Stomach (tissue), 9 donors: Measurements from ENCODE around the gene KPNA6. TPM values are rescaled to one million over a fixed set of nuclear protein-coding genes. Genes with fewer than 3 reads are reported as not detected.

Experiments used
- DNase-seq, 2 donors: peaks; one replicate each; pipeline versions ENCODE4 v3.0.0 to v3.0.0-alpha.2; 2013 to 2019
- H3K27ac ChIP-seq, 5 donors: fragments of 200-600 bp in 4 of 5; sonication (generic) in 4 of 5; one replicate each; pipeline ENCODE4 v1.5.1; 2013 to 2019; ENCODE audit warnings: mild to moderate bottlenecking in 1 of 5, moderate library complexity in 1 of 5
- H3K27me3 ChIP-seq, 3 donors: fragments of 200-600 bp; sonication (generic); one replicate each; pipeline ENCODE4 v1.5.1; 2017 to 2019; ENCODE audit warnings: mixed run types in 1 of 3
- H3K36me3 ChIP-seq, 4 donors: fragments of 200-600 bp; sonication (generic); 1 replicate in 3 of 4; 2 replicates in 1 of 4; pipeline ENCODE4 v1.5.1; 2016 to 2019
- H3K4me1 ChIP-seq, 4 donors: fragments of 200-600 bp; sonication (generic); one replicate each; pipeline ENCODE4 v1.5.1; 2016 to 2019
- H3K4me3 ChIP-seq, 4 donors: fragments of 200-600 bp; sonication (generic) in 3 of 4; one replicate each; pipeline ENCODE4 v1.5.1; 2016 to 2019; ENCODE audit warnings: mild to moderate bottlenecking in 1 of 4
- H3K9me3 ChIP-seq, 4 donors: fragments of 200-600 bp; sonication (generic); one replicate each; pipeline ENCODE4 v1.5.1; 2016 to 2019
- CTCF ChIP-seq, 7 experiments: fragments of 450-650 bp in 4 of 7; fragments of 200-600 bp in 3 of 7; sonication (generic) in 3 of 7; IDR thresholded peaks; one replicate each; pipeline ENCODE4 v1.5.1; 2016 to 2019; ENCODE audit warnings: antibody characterized with exemption in 7 of 7, control low read depth in 2 of 7, mild to moderate bottlenecking in 1 of 7
- EP300 ChIP-seq: sonication (generic); formaldehyde crosslinking; IDR thresholded peaks from one replicate; pipeline ENCODE4 v1.6.1; 2017; ENCODE audit warnings: antibody characterized with exemption
- POLR2A ChIP-seq, 4 donors: fragments of 450-650 bp; IDR thresholded peaks; one replicate each; pipeline ENCODE4 v1.6.1; 2016; ENCODE audit warnings: antibody characterized with exemption in 4 of 4, control low read depth in 2 of 4, mild to moderate bottlenecking in 1 of 4, moderate library complexity in 1 of 4
- POLR2AphosphoS5 ChIP-seq, 3 donors: sonication (generic); formaldehyde crosslinking; IDR thresholded peaks; one replicate each; pipeline ENCODE4 v1.6.1; 2016; ENCODE audit warnings: antibody characterized with exemption in 3 of 3
- WGBS, 5 donors: extraction: QIAGEN DNeasy Blood & Tissue Kit in 3 of 5; methylation state at CpG; one replicate each; pipeline versions ENCODE4 v1.1.5 to v1.1.7; 2013 to 2018; 5-methylcytosine and 5-hydroxymethylcytosine counted together
- intact Hi-C: fragments of 100-400 bp; cut with DNase I; formaldehyde crosslinking; loops from one replicate; pipeline ENCODE4 v1.15.1; 2023; ENCODE audit warnings: low total_unique reads
- polyA plus RNA-seq, 3 donors: library from polyadenylated mRNA; stranded (reverse); fragments of 200-250 nt; gene quantifications; one replicate each; pipeline ENCODE4 v1.2.3, GENCODE V29; 2013
- total RNA-seq, 5 donors: library from RNA; depleted of rRNA; stranded (reverse); fragments of >200 nt; gene quantifications; one replicate each; pipeline versions ENCODE4 v1.1.0 to v1.2.3, GENCODE V29; 2014 to 2016
- donor health status: healthy with polysubstance abuse.
- donor health status: Bipolar disorder and iron deficiency.
- donor health status: healthy.

The KPNA6 gene
- total and polyA plus RNA-seq, 8 donors: 7.6 to 38.0 (median 17.7) TPM

GRCh38 chr1:32186491-32186890 lies 78.6 kb downstream of the KPNA6 start:
- Histone ChIP-seq H3K27me3 (no peaks in the 10 kb centered on the region), H3K4me3 (no peak overlapping the region), H3K4me1 (peaks cover 9 to 59% (median 33%) of the 10 kb centered on the region in 4 donors), H3K9me3 (no peaks in the 10 kb centered on the region), H3K27ac (no peak overlapping the region), H3K36me3 (peaks cover 61 to 98% (median 96%) of the 10 kb centered on the region in 4 donors)
- intact Hi-C loops: no loop called here
- WGBS, 5 donors: 81 to 89% (median 87%) methylated on average over 2 of the region's 2 CpGs
- TF ChIP-seq EP300: no peak
- no peak for TF ChIP-seq POLR2AphosphoS5 (IDR thresholded peaks at IDR 0.05)
- TF ChIP-seq POLR2A (IDR thresholded peaks at IDR 0.05): no peak
- TF ChIP-seq CTCF (IDR thresholded peaks at IDR 0.05): no peak
- no peak for DNase-seq

- WGBS, 5 donors: 93 to 97% (median 96%) methylated on average over 9 of the region's 9 CpGs
- TF ChIP-seq CTCF (IDR thresholded peaks at IDR 0.05): no peak
- TF ChIP-seq POLR2A (IDR thresholded peaks at IDR 0.05): no peak
- TF ChIP-seq EP300: no peak
Measured at GRCh38 chr1:32187850-32188249, 80.0 kb downstream of the KPNA6 start.

GRCh38 chr1:32192220-32192948 lies 84.5 kb downstream of the KPNA6 start:
- Histone ChIP-seq H3K27ac (no peak overlapping the region), H3K27me3 (no peaks in the 10 kb centered on the region), H3K4me1 (peaks cover 0 to 19% (median 6%) of the 10 kb centered on the region in 4 donors), H3K4me3 (no peak overlapping the region), H3K36me3 (peaks cover 90 to 100% (median 100%) of the 10 kb centered on the region in 4 donors), H3K9me3 (no peaks in the 10 kb centered on the region)
- intact Hi-C loops: no loop called here
- 80 to 95% (median 94%) methylated on average over 8 of the region's 8 CpGs for WGBS, 5 donors
- TF ChIP-seq POLR2AphosphoS5 (IDR thresholded peaks at IDR 0.05): no peak
- no peak for TF ChIP-seq CTCF (IDR thresholded peaks at IDR 0.05)
- no peak for TF ChIP-seq EP300
- TF ChIP-seq POLR2A (IDR thresholded peaks at IDR 0.05): no peak
- DNase-seq: no peak

More at GRCh38 chr1:32187850-32188249, 80.0 kb downstream of the KPNA6 start:
- H3K27ac ChIP-seq: no peak overlapping the region
- no peaks in the 10 kb centered on the region for H3K9me3 ChIP-seq
- H3K36me3 ChIP-seq: peaks cover 75 to 100% (median 98%) of the 10 kb centered on the region in 4 donors
- H3K4me3 ChIP-seq: no peak overlapping the region
- peaks cover 0 to 45% (median 20%) of the 10 kb centered on the region in 4 donors for H3K4me1 ChIP-seq
- no peaks in the 10 kb centered on the region for H3K27me3 ChIP-seq
- DNase-seq: no peak
- intact Hi-C loops: no loop called here

- intact Hi-C loops: no loop called here
- TF ChIP-seq EP300 (no peak), CTCF (IDR thresholded peaks at IDR 0.05) (no peak), POLR2AphosphoS5 (IDR thresholded peaks at IDR 0.05) (no peak)
- Histone ChIP-seq H3K4me3 (no peak overlapping the region), H3K36me3 (peaks cover 65 to 87% (median 83%) of the 10 kb centered on the region in 4 donors), H3K4me1 (peaks cover 8 to 28% (median 16%) of the 10 kb centered on the region in 4 donors), H3K9me3 (no peaks in the 10 kb centered on the region), H3K27me3 (no peaks in the 10 kb centered on the region), H3K27ac (no peak overlapping the region)
- WGBS, 5 donors: 94 to 100% (median 96%) methylated on average over 4 to 6 of the region's 6 CpGs
- no peak for DNase-seq
Measured at GRCh38 chr1:32194984-32195383, 87.1 kb downstream of the KPNA6 start.
